ENCODE data around the gene BRIP1. TPM values are rescaled to one million over a fixed set of nuclear protein-coding genes. Genes with fewer than 3 reads are reported as not detected.

The BRIP1 gene
- total RNA-seq, 2 experiments from 2014 or later = 13.2 to 14.5 TPM

DNA sequence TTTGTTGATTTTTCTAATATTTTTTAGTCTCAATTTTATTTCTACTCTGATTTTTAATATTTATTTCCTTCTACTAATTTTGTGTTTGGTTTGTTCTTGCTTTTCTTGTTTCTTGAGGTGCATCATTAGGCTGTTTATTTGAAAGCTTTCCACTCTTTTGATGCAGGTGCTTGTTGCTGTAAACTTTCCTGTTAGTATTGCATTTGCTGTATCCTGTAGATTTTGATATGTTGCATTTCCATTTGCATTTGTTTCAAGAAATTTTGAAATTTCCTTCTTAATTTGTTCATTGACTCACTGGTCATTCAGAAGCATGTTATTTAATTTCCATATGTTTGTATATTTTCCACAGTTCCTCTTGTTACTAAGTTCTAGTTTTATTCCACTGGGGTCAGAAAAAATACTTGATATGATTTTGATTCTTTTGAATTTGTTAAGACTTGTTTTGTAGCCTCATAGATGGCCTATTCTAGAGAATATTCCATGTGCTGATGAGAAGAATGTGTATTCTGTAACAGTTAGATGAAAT is 229.3 kb downstream of the BRIP1 start:
- ATAC-seq = no peak
- ChIA-PET CTCF (interaction anchor here (2.7 to 4.2 kb wide), 2 partner anchors 12 to 476 kb away, joined by 18 read pairs; no protein-coding TSS in a partner anchor), POLR2A (no interaction called here)
- Mint-ChIP-seq H3K36me3 (ENCODE audit: low read depth) (no peaks in the 10 kb centered on the region), H3K27ac (no peak overlapping the region), H3K27me3 (peaks cover 47% of the 10 kb centered on the region), H3K4me3 (no peak overlapping the region), H3K4me1 (ENCODE audit: low read depth) (no peaks in the 10 kb centered on the region), H3K9me3 (peaks cover 5% of the 10 kb centered on the region)
- no peak for TF ChIP-seq CTCF (IDR thresholded peaks at IDR 0.05)
- DNase-seq = no peak
- intact Hi-C loops (cut with micrococcal nuclease) = no loop called here

DNA sequence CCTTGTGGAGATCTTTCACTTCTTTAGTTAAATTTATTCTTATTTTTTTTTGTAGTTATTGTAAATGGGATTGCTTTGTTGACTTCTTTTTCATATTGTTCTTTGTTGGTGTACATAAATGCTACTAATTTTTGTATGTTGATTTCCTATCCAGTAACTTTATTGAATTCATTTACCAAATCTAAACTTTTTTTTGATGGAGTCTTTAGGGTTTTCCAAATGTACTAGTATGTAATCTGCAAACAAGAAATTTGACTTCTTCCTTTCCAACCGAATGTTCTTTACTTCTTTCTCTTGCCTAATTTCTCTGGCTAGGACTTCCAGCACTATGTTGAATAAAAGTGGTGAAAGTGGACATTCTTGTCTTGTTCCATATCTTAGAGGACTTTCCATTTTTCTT is 230.5 kb downstream of the BRIP1 start:
- TF ChIP-seq CTCF (IDR thresholded peaks at IDR 0.05) = no peak
- ATAC-seq = no peak
- intact Hi-C loops (cut with micrococcal nuclease) = no loop called here
- Mint-ChIP-seq H3K27me3 (peaks cover 43% of the 10 kb centered on the region), H3K9me3 (peaks cover 5% of the 10 kb centered on the region), H3K4me3 (no peak overlapping the region), H3K27ac (no peak overlapping the region), H3K4me1 (ENCODE audit: low read depth) (no peaks in the 10 kb centered on the region), H3K36me3 (ENCODE audit: low read depth) (no peaks in the 10 kb centered on the region)
- ChIA-PET POLR2A (no interaction called here), CTCF (no interaction called here)
- no peak for DNase-seq

DNA sequence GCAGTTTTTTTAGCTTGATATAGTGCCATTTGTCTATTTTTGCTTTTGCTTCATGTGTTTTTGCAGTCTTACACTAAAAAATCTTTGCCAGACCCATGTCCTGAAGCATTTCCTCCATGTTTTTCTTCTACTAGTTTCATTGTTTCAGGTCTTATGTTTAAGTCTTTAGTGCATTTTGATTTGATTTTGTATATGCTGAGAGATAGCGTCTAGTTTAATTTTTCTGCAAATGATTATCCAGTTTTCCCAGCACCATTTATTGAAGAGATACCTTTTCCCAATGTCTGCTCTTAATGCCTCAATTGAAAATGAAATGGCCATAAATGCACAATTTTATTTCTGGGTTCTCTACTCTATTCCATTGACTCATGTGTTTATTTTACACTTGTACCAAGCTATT is 231.5 kb downstream of the BRIP1 start:
- ChIA-PET POLR2A (no interaction called here), CTCF (no interaction called here)
- no peak for TF ChIP-seq CTCF (IDR thresholded peaks at IDR 0.05)
- DNase-seq (no peak), ATAC-seq (no peak)
- Mint-ChIP-seq H3K36me3 (ENCODE audit: low read depth) (no peaks in the 10 kb centered on the region), H3K27me3 (peaks cover 42% of the 10 kb centered on the region), H3K4me1 (ENCODE audit: low read depth) (no peaks in the 10 kb centered on the region), H3K4me3 (no peak overlapping the region), H3K27ac (no peak overlapping the region), H3K9me3 (peaks cover 5% of the 10 kb centered on the region)
- intact Hi-C loops (cut with micrococcal nuclease) = no loop called here

Other genes with a start within 250 kb of the BRIP1 start
- 10 to 100 TPM; 30.7 to 33.5 TPM for gene INTS2, start 64.5 kb upstream of the BRIP1 start, total RNA-seq
- gene MED13, start 201.8 kb upstream of the BRIP1 start, total RNA-seq = 10 to 100 TPM; 36.2 to 36.4 TPM

Measured in activated CD8-positive, alpha-beta T cell treated with anti-CD3 and anti-CD28 coated beads for 36 hours (primary cell).